HG03066 (cell line): ENCODE results near the gene PNPLA7.
"Not testable (repeated sequence)": the region's sequence is repeated elsewhere in the genome, so short reads cannot be mapped to it uniquely, and the experiment has no call there.

ENCODE experiments used
- ATAC-seq: cut with Tn5 transposase; IDR thresholded peaks from one replicate; pipeline ENCODE4 v1.9.1; 2021; ENCODE audit warnings: low read depth; ENCODE audit not compliant: unreplicated experiment

Gene PNPLA7

GRCh38 chr9:137516144-137516917, 33.9 kb downstream of the PNPLA7 start:
- no peak for ATAC-seq

GRCh38 chr9:137515338-137515724, 34.9 kb downstream of the PNPLA7 start:
- no peak for ATAC-seq

GRCh38 chr9:137514691-137515337, 35.4 kb downstream of the PNPLA7 start:
- ATAC-seq, result no peak

- ATAC-seq, result not testable (repeated sequence)
Observed at GRCh38 chr9:137513801-137514570, 36.2 kb downstream of the PNPLA7 start.

- not testable (repeated sequence) for ATAC-seq
Observed at GRCh38 chr9:137513136-137513535, 37.1 kb downstream of the PNPLA7 start.

- no peak for ATAC-seq
Observed at GRCh38 chr9:137511758-137512463, 38.3 kb downstream of the PNPLA7 start.

GRCh38 chr9:137511126-137511525, 39.1 kb downstream of the PNPLA7 start:
- not testable (repeated sequence) for ATAC-seq

GRCh38 chr9:137509198-137509597, 41.0 kb downstream of the PNPLA7 start:
- ATAC-seq, result no peak

GRCh38 chr9:137506702-137507171, 43.5 kb downstream of the PNPLA7 start:
- ATAC-seq, result no peak

GRCh38 chr9:137506274-137506673, 43.9 kb downstream of the PNPLA7 start:
- ATAC-seq, result no peak

GRCh38 chr9:137505421-137506140, 44.6 kb downstream of the PNPLA7 start:
- ATAC-seq, result no peak

GRCh38 chr9:137504432-137504777, 45.8 kb downstream of the PNPLA7 start:
- no peak for ATAC-seq

GRCh38 chr9:137502008-137502911, 47.9 kb downstream of the PNPLA7 start:
- no peak for ATAC-seq

GRCh38 chr9:137501457-137501856, 48.7 kb downstream of the PNPLA7 start:
- no peak for ATAC-seq

- ATAC-seq, result no peak
Observed at GRCh38 chr9:137500666-137501397, 49.4 kb downstream of the PNPLA7 start.

- ATAC-seq, result no peak
Observed at GRCh38 chr9:137499858-137500661, 50.1 kb downstream of the PNPLA7 start.

- no peak for ATAC-seq
Observed at GRCh38 chr9:137499416-137499815, 50.8 kb downstream of the PNPLA7 start.

GRCh38 chr9:137498720-137499150, 51.5 kb downstream of the PNPLA7 start:
- ATAC-seq, result no peak
